ENCODE results near the gene PNMA8B. TPM values are rescaled to one million over a fixed set of nuclear protein-coding genes. Genes with fewer than 3 reads are reported as not detected.
"Not testable (repeated sequence)": the region's sequence is repeated elsewhere in the genome, so short reads cannot be mapped to it uniquely, and the experiment has no call there.

PNMA8B gene
- total RNA-seq, 1 experiment from 2014 or later, result not detected

- no TSS peak for BruUV-seq (replicated peaks)
- TF ChIP-seq CTCF (IDR thresholded peaks at IDR 0.05; ENCODE audit: unreplicated experiment), result no peak
- H3K9me3 Mint-ChIP-seq (ENCODE audit: unreplicated experiment), result no peaks in the 10 kb centered on the region
- no peaks in the 10 kb centered on the region for H3K36me3 Mint-ChIP-seq (ENCODE audit: insufficient read depth, unreplicated experiment)
- CTCF ChIA-PET, result interaction anchor here (0.9 to 3.3 kb wide), 5 partner anchors 14 to 244 kb away, joined by 3 to 18 read pairs (median 3); no protein-coding TSS in a partner anchor
- no peaks in the 10 kb centered on the region for H3K27me3 Mint-ChIP-seq (ENCODE audit: insufficient read depth, unreplicated experiment)
- DNase-seq (ENCODE audit: unreplicated experiment), result no peak
- POLR2A ChIA-PET, result no interaction called here
- H3K4me1 Mint-ChIP-seq (ENCODE audit: insufficient read depth, unreplicated experiment), result peaks cover under 1% of the 10 kb centered on the region
- no peak overlapping the region for H3K27ac Mint-ChIP-seq (ENCODE audit: low read depth, unreplicated experiment)
- H3K4me3 Mint-ChIP-seq (ENCODE audit: unreplicated experiment), result no peak overlapping the region
- intact Hi-C loops (cut with micrococcal nuclease), result no loop called here
Observed at GRCh38 chr19:46524308-46524707, 28.6 kb upstream of the PNMA8B start.

- H3K4me1 Mint-ChIP-seq (ENCODE audit: insufficient read depth, unreplicated experiment); H3K4me3 Mint-ChIP-seq (ENCODE audit: unreplicated experiment); intact Hi-C loops (cut with micrococcal nuclease); H3K27me3 Mint-ChIP-seq (ENCODE audit: insufficient read depth, unreplicated experiment); H3K27ac Mint-ChIP-seq (ENCODE audit: low read depth, unreplicated experiment); BruUV-seq (replicated peaks); H3K9me3 Mint-ChIP-seq (ENCODE audit: unreplicated experiment); DNase-seq (ENCODE audit: unreplicated experiment); POLR2A ChIA-PET; H3K36me3 Mint-ChIP-seq (ENCODE audit: insufficient read depth, unreplicated experiment): not testable (repeated sequence)
- CTCF ChIA-PET, result interaction anchor here (0.6 to 3.3 kb wide), 4 partner anchors 9 to 127 kb away, joined by 3 to 18 read pairs (median 5); no protein-coding TSS in a partner anchor
Observed at GRCh38 chr19:46522988-46523387, 27.3 kb upstream of the PNMA8B start.

GRCh38 chr19:46521241-46521868 lies 25.7 kb upstream of the PNMA8B start:
- Mint-ChIP-seq H3K9me3 (ENCODE audit: unreplicated experiment) (no peaks in the 10 kb centered on the region), H3K27me3 (ENCODE audit: insufficient read depth, unreplicated experiment) (no peaks in the 10 kb centered on the region), H3K4me1 (ENCODE audit: insufficient read depth, unreplicated experiment) (no peaks in the 10 kb centered on the region), H3K36me3 (ENCODE audit: insufficient read depth, unreplicated experiment) (peaks cover 7% of the 10 kb centered on the region), H3K4me3 (ENCODE audit: unreplicated experiment) (no peak overlapping the region), H3K27ac (ENCODE audit: low read depth, unreplicated experiment) (no peak overlapping the region)
- ChIA-PET CTCF (interaction anchor here (0.7 to 3.3 kb wide), 4 partner anchors 17 to 126 kb away, joined by 4 to 18 read pairs (median 4); no protein-coding TSS in a partner anchor), POLR2A (no interaction called here)
- TF ChIP-seq CTCF (IDR thresholded peaks at IDR 0.05; ENCODE audit: unreplicated experiment), result no peak
- no peak for DNase-seq (ENCODE audit: unreplicated experiment)
- BruUV-seq (replicated peaks), result no TSS peak
- intact Hi-C loops (cut with micrococcal nuclease), result no loop called here

- H3K27me3 Mint-ChIP-seq (ENCODE audit: insufficient read depth, unreplicated experiment), result no peaks in the 10 kb centered on the region
- intact Hi-C loops (cut with micrococcal nuclease), result no loop called here
- POLR2A ChIA-PET, result interaction anchor here (1.0 kb wide), 1 partner anchor 80 kb away, joined by 4 read pairs; the partner anchor contains the start of gene CALM3
- no peak for TF ChIP-seq CTCF (IDR thresholded peaks at IDR 0.05; ENCODE audit: unreplicated experiment)
- BruUV-seq (replicated peaks), result no TSS peak
- no peak overlapping the region for H3K4me3 Mint-ChIP-seq (ENCODE audit: unreplicated experiment)
- CTCF ChIA-PET, result interaction anchor here (0.6 to 1.8 kb wide), 6 partner anchors 9 to 141 kb away, joined by 3 to 7 read pairs (median 4); no protein-coding TSS in a partner anchor
- H3K9me3 Mint-ChIP-seq (ENCODE audit: unreplicated experiment), result no peaks in the 10 kb centered on the region
- no peaks in the 10 kb centered on the region for H3K4me1 Mint-ChIP-seq (ENCODE audit: insufficient read depth, unreplicated experiment)
- DNase-seq (ENCODE audit: unreplicated experiment), result no peak
- H3K27ac Mint-ChIP-seq (ENCODE audit: low read depth, unreplicated experiment), result no peak overlapping the region
- H3K36me3 Mint-ChIP-seq (ENCODE audit: insufficient read depth, unreplicated experiment), result peaks cover 7% of the 10 kb centered on the region
Observed at GRCh38 chr19:46520616-46521015, 24.9 kb upstream of the PNMA8B start.
